ENCODE results near the gene KAZN. TPM values are rescaled to one million over a fixed set of nuclear protein-coding genes. Genes with fewer than 3 reads are reported as not detected.

The KAZN gene
- total RNA-seq, 1 donor from 2014 or later, result 33.5 TPM

- TF ChIP-seq, protein P1, sequence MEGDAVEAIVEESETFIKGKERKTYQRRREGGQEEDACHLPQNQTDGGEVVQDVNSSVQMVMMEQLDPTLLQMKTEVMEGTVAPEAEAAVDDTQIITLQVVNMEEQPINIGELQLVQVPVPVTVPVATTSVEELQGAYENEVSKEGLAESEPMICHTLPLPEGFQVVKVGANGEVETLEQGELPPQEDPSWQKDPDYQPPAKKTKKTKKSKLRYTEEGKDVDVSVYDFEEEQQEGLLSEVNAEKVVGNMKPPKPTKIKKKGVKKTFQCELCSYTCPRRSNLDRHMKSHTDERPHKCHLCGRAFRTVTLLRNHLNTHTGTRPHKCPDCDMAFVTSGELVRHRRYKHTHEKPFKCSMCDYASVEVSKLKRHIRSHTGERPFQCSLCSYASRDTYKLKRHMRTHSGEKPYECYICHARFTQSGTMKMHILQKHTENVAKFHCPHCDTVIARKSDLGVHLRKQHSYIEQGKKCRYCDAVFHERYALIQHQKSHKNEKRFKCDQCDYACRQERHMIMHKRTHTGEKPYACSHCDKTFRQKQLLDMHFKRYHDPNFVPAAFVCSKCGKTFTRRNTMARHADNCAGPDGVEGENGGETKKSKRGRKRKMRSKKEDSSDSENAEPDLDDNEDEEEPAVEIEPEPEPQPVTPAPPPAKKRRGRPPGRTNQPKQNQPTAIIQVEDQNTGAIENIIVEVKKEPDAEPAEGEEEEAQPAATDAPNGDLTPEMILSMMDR (IDR thresholded peaks at IDR 0.05), result no peak
- intact Hi-C loops (cut with DNase I), result no loop called here
- H3K4me3 ChIP-seq, result no peak overlapping the region
- no peaks in the 10 kb centered on the region for H3K36me3 ChIP-seq
- no peak overlapping the region for H3K27ac ChIP-seq
- no peaks in the 10 kb centered on the region for H3K27me3 ChIP-seq
- no peaks in the 10 kb centered on the region for H3K9me3 ChIP-seq
- ATAC-seq (no peak), DNase-seq (no peak)
- H3K4me1 ChIP-seq, result no peaks in the 10 kb centered on the region
These were observed 512.4 kb downstream of the KAZN start for GRCh38 chr1:15110867-15111230.

DNA sequence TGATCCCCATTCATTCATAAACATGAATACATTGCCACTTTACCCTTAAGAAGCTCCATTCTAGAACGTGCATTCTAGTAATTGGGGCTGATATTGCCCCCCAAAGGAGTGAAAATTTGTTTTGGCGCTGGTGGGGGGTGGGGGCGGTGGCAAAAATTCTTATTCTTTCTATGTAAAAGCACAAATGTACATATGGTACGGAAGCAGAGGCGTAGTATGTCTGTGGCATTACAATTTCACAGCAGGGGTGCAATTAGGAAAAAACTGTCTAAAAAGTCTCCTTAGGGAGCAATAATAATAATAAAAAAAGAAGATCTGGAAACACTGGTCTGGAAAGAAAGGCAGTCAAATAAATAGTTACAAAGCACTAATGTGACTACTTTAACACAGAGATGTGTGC, 514.7 kb downstream of the KAZN start:
- no peaks in the 10 kb centered on the region for H3K4me1 ChIP-seq
- TF ChIP-seq, protein P1 (IDR thresholded peaks at IDR 0.05), result no peak
- H3K27me3 ChIP-seq, result no peaks in the 10 kb centered on the region
- no peaks in the 10 kb centered on the region for H3K36me3 ChIP-seq
- DNase-seq (no peak), ATAC-seq (no peak)
- no peak overlapping the region for H3K27ac ChIP-seq
- H3K9me3 ChIP-seq, result no peaks in the 10 kb centered on the region
- intact Hi-C loops (cut with DNase I), result no loop called here
- no peak overlapping the region for H3K4me3 ChIP-seq

- ATAC-seq (no peak), DNase-seq (no peak)
- no peaks in the 10 kb centered on the region for H3K36me3 ChIP-seq
- H3K27ac ChIP-seq, result no peak overlapping the region
- no peak overlapping the region for H3K4me3 ChIP-seq
- intact Hi-C loops (cut with DNase I), result no loop called here
- TF ChIP-seq, protein P1 (IDR thresholded peaks at IDR 0.05), result no peak
- no peaks in the 10 kb centered on the region for H3K27me3 ChIP-seq
- H3K9me3 ChIP-seq, result no peaks in the 10 kb centered on the region
- no peaks in the 10 kb centered on the region for H3K4me1 ChIP-seq
These were observed 516.4 kb downstream of the KAZN start for GRCh38 chr1:15114884-15115283.

DNA sequence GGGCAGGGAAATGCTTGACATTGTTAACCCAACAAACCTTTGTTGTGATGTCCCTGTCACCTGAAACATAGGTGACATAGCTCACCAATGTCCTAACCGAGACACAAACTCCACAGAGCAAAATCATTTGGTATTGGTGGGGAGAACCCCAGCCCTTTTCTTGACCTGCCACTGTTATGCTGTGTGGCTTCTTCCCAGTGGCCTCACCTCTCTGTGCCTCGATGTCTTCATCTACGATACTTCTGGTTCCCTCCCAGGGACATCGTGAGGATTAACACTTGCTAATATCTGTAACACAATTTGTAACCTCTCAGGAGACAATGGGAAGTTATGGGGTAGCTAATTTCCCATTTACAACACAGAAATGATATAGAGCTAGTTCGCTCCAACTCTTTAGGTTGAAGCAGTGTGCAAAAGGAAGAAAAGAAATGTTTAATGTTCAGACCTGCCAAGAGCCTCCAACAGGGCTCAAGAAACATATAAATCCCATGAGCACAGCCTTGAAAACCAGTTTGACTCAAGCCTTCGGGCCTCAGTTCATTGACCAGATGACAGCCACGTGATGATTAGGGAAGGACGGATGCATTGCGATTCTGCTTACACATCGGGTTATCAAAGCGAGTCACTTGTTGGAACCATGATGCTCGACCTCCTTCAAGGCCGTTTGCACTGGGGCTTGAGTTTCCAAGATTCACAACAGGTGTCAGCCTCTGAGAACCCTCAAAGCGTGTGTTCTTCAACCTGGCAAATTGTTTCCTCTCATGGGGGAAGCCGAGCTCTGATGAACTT, 517.3 kb downstream of the KAZN start:
- intact Hi-C loops (cut with DNase I), result no loop called here
- H3K27ac ChIP-seq, result no peak overlapping the region

GRCh38 chr1:15116966-15117365, 518.5 kb downstream of the KAZN start:
- no peak for ATAC-seq
- Histone ChIP-seq H3K9me3 (no peaks in the 10 kb centered on the region), H3K27ac (no peak overlapping the region), H3K4me1 (no peaks in the 10 kb centered on the region), H3K4me3 (no peak overlapping the region), H3K36me3 (no peaks in the 10 kb centered on the region), H3K27me3 (no peaks in the 10 kb centered on the region)
- intact Hi-C loops (cut with DNase I), result no loop called here
- no peak for DNase-seq
- TF ChIP-seq, protein P1 (IDR thresholded peaks at IDR 0.05), result no peak

More for the DNA sequence above, 517.3 kb downstream of the KAZN start:
- TF ChIP-seq, protein P1 (IDR thresholded peaks at IDR 0.05), result no peak
- DNase-seq, result no peak
- no peaks in the 10 kb centered on the region for H3K36me3 ChIP-seq
- H3K9me3 ChIP-seq, result no peaks in the 10 kb centered on the region
- ATAC-seq, result no peak
- H3K4me1 ChIP-seq, result no peaks in the 10 kb centered on the region
- no peak overlapping the region for H3K4me3 ChIP-seq
- no peaks in the 10 kb centered on the region for H3K27me3 ChIP-seq

Data from upper lobe of right lung (tissue), 1 donor.